ENCODE data around the gene TBC1D9. TPM values are rescaled to one million over a fixed set of nuclear protein-coding genes. Genes with fewer than 3 reads are reported as not detected.

Gene TBC1D9
- polyA plus RNA-seq, 1 of the 3 experiments (the other 2 are of a cell fraction): 13.5 TPM

DNA sequence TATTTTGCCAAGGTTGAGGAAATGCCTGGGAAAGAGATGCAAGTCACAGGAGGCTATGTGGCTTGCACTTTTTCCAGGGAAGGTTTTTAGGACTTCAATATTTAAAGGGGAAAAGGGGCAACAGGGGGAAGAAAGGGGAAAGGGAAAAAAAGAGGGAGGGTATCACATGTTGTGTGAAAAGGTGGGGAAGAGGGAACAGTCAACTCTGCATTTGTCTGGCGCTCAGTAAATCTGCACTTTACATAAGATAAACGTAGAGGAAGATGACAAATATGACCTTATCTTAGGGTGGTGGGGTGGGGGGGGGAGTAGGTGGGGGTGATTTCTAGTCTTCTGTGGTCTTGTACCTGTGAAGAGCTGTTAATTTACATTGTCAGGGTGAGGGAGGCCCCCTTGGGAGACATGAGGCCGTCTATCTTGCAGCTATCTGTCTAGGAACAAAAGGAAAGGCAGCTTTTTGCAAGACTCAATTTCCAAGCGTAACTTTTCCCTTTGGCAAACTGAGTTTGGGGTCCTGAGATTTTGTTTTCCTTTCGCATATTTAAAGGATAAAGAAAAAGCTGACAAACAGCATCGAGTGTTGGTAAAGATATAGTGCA, 115.9 kb downstream of the TBC1D9 start:
- Histone ChIP-seq H3K79me2 (ENCODE audit: insufficient read depth) (no peaks in the 10 kb centered on the region), H3K4me2 (no peak overlapping the region), H3K27ac (ENCODE audit: low read depth in 2 of 2, low read length in 1 of 2) (no peak overlapping the region), H3K9me2 (no peaks in the 10 kb centered on the region), H3K9me3 (no peaks in the 10 kb centered on the region), H3K4me1 (ENCODE audit: control insufficient read depth in 1 of 2, insufficient read depth in 2 of 2, low read depth in 1 of 2, low read length in 1 of 2) (peaks cover 0 to 7% of the 10 kb centered on the region in 2 experiments; a peak in 1 of 4 replicates), H3K27me3 (ENCODE audit: insufficient read depth) (no peaks in the 10 kb centered on the region), H3K9ac (no peak overlapping the region), H3K4me3 (ENCODE audit: low read depth in 2 of 2, low read length in 1 of 2) (no peak overlapping the region), H3K36me3 (replicated peaks in 1 of 2; ENCODE audit: control insufficient read depth in 1 of 2, insufficient read depth in 2 of 2, low read length in 1 of 2) (peaks cover 4 to 23% of the 10 kb centered on the region in 2 experiments), H3F3A (replicated peaks; ENCODE audit: insufficient read depth) (peaks cover 3% of the 10 kb centered on the region), H4K20me1 (ENCODE audit: insufficient read depth) (no peaks in the 10 kb centered on the region), H2AFZ (ENCODE audit: low read depth) (no peak overlapping the region)
- POLR2A ChIA-PET: interaction anchor here (0.7 kb wide), 1 partner anchor 28 kb away, joined by 3 read pairs; no protein-coding TSS in a partner anchor
- WGBS (ENCODE audit: low lambda C conversion rate): 75% methylated on average over 6 of the region's 6 CpGs
- TF ChIP-seq JUND (IDR thresholded peaks at IDR 0.05) (no peak), GATA2 (CRISPR knock-in tag; IDR thresholded peaks at IDR 0.05) (no peak), RAD21 (IDR thresholded peaks at IDR 0.05; ENCODE audit: low read length) (no peak), FOXM1 (IDR thresholded peaks at IDR 0.05; ENCODE audit: low read depth) (no peak), TCF12 (IDR thresholded peaks at IDR 0.05) (no peak), TAF1 (IDR thresholded peaks at IDR 0.05; ENCODE audit: borderline replicate concordance, low read depth, low read length) (no peak), NFIC (IDR thresholded peaks at IDR 0.05; ENCODE audit: borderline replicate concordance) (no peak), YY1 (IDR thresholded peaks at IDR 0.05; ENCODE audit: low read depth) (no peak), POLR2AphosphoS5 (IDR thresholded peaks at IDR 0.05; ENCODE audit: low read depth, low read length) (no peak), RCOR1 (IDR thresholded peaks at IDR 0.05; ENCODE audit: low read length) (no peak), MEF2A (IDR thresholded peaks at IDR 0.05; ENCODE audit: borderline replicate concordance, low read depth) (no peak), RFX5 (IDR thresholded peaks at IDR 0.05; ENCODE audit: low read length) (no peak), ELF1 (IDR thresholded peaks at IDR 0.05) (no peak), GABPA (IDR thresholded peaks at IDR 0.05; ENCODE audit: low read depth) (no peak), SMC3 (IDR thresholded peaks at IDR 0.05; ENCODE audit: low read depth, low read length) (no peak)
- TF ChIP-seq, protein P1, sequence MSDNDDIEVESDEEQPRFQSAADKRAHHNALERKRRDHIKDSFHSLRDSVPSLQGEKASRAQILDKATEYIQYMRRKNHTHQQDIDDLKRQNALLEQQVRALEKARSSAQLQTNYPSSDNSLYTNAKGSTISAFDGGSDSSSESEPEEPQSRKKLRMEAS (IDR thresholded peaks at IDR 0.05; ENCODE audit: low read depth): no peak
- TF ChIP-seq, protein P2, sequence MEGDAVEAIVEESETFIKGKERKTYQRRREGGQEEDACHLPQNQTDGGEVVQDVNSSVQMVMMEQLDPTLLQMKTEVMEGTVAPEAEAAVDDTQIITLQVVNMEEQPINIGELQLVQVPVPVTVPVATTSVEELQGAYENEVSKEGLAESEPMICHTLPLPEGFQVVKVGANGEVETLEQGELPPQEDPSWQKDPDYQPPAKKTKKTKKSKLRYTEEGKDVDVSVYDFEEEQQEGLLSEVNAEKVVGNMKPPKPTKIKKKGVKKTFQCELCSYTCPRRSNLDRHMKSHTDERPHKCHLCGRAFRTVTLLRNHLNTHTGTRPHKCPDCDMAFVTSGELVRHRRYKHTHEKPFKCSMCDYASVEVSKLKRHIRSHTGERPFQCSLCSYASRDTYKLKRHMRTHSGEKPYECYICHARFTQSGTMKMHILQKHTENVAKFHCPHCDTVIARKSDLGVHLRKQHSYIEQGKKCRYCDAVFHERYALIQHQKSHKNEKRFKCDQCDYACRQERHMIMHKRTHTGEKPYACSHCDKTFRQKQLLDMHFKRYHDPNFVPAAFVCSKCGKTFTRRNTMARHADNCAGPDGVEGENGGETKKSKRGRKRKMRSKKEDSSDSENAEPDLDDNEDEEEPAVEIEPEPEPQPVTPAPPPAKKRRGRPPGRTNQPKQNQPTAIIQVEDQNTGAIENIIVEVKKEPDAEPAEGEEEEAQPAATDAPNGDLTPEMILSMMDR (IDR thresholded peaks at IDR 0.05): no peak
- TF ChIP-seq, protein P3, sequence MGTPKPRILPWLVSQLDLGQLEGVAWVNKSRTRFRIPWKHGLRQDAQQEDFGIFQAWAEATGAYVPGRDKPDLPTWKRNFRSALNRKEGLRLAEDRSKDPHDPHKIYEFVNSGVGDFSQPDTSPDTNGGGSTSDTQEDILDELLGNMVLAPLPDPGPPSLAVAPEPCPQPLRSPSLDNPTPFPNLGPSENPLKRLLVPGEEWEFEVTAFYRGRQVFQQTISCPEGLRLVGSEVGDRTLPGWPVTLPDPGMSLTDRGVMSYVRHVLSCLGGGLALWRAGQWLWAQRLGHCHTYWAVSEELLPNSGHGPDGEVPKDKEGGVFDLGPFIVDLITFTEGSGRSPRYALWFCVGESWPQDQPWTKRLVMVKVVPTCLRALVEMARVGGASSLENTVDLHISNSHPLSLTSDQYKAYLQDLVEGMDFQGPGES (IDR thresholded peaks at IDR 0.05; ENCODE audit: low read depth, low read length): no peak
- TF ChIP-seq, protein P4, sequence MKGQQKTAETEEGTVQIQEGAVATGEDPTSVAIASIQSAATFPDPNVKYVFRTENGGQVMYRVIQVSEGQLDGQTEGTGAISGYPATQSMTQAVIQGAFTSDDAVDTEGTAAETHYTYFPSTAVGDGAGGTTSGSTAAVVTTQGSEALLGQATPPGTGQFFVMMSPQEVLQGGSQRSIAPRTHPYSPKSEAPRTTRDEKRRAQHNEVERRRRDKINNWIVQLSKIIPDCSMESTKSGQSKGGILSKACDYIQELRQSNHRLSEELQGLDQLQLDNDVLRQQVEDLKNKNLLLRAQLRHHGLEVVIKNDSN (IDR thresholded peaks at IDR 0.05; ENCODE audit: borderline replicate concordance, low read depth): no peak
- TF ChIP-seq, protein P5, sequence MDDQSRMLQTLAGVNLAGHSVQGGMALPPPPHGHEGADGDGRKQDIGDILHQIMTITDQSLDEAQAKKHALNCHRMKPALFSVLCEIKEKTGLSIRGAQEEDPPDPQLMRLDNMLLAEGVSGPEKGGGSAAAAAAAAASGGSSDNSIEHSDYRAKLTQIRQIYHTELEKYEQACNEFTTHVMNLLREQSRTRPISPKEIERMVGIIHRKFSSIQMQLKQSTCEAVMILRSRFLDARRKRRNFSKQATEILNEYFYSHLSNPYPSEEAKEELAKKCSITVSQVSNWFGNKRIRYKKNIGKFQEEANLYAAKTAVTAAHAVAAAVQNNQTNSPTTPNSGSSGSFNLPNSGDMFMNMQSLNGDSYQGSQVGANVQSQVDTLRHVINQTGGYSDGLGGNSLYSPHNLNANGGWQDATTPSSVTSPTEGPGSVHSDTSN (IDR thresholded peaks at IDR 0.05): no peak
- CTCF ChIA-PET: interaction anchor here (1.5 kb wide), 1 partner anchor 280 kb away, joined by 7 read pairs; no protein-coding TSS in a partner anchor
- DNase-seq: no peak

Data from SK-N-SH (cell line).